Stimulated activated CD4-positive, alpha-beta T cell treated with anti-CD3 and anti-CD28 coated beads, Interleukin-12 subunit alpha, Interleukin-12 subunit beta, amount 100 ng/mL, for 48 hours (primary cell): Measurements from ENCODE around the gene RHOF.

ENCODE experiments used
- DNase-seq, 3 donors: peaks; one replicate each; pipeline ENCODE4 v3.0.0-alpha.2; 2020; ENCODE audit warnings: low read depth in 2 of 3, low spot score in 1 of 3

The RHOF gene

DNA sequence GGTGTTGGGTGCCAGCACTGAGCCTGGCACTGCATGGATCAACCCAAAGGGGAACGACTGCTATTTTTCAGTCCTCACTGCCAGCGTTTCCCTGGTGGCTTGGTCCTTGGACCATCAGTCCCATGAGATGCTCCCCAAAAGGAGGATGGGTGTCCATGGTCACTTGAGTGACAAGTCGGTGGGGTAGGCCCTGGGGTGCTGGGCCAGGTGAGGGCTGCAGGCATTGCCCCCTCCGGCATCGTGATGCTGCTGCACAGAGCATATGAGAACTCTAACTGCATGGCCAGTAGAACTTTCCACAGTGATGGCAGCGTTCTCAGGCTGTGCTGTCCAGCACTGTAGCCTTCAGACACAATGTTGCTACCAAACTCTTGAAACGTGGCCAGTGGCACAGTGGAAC, 26.6 kb upstream of the RHOF start:
- no peak for DNase-seq

DNA sequence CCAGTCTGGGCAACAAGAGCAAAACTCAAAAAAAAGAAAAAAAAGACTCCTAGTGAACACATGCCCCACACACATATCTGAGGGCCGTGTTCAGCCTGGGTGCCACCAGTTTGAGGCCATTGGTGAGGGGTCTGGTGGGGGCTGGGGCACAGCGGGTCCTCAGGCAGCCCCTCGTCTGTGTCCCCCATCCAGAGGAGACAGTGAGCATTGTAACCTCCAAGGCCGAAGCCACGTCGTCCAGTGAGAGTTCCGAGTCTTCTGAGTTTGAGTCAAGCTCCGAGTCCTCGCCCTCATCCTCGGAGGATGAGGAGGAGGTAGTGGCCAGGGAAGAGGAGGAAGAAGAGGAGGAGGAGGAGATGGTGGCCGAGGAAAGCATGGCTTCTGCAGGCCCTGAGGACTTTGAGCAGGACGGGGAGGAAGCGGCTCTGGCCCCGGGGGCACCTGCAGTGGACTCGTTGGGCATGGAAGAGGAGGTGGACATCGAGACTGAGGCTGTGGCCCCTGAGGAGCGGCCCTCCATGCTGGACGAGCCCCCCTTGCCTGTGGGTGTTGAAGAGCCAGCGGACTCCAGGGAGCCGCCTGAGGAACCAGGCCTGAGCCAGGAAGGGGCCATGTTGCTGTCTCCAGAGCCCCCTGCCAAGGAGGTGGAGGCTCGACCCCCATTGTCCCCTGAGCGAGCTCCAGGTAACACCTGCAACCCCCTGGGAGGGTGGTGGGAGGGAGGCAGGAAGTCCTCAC, 25.9 kb upstream of the RHOF start:
- no peak for DNase-seq

DNA sequence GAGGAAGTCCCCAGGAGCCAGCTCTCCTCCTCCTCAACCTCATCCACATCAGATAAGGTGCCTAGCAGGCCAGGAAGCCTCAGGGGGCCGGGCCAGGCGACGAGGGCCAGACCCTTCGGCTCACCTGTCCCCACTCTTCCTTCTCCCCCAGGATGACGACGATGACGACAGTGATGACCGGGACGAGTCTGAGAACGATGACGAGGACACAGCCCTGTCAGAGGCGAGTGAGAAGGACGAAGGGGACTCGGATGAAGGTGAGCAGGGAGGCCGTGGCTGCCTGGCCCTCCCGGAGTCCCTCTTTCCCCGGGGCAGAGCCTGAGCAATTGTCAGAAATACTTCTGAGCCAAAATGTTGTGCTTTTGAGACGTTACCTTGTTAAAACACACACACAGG, 24.2 kb upstream of the RHOF start:
- no peak for DNase-seq

DNA sequence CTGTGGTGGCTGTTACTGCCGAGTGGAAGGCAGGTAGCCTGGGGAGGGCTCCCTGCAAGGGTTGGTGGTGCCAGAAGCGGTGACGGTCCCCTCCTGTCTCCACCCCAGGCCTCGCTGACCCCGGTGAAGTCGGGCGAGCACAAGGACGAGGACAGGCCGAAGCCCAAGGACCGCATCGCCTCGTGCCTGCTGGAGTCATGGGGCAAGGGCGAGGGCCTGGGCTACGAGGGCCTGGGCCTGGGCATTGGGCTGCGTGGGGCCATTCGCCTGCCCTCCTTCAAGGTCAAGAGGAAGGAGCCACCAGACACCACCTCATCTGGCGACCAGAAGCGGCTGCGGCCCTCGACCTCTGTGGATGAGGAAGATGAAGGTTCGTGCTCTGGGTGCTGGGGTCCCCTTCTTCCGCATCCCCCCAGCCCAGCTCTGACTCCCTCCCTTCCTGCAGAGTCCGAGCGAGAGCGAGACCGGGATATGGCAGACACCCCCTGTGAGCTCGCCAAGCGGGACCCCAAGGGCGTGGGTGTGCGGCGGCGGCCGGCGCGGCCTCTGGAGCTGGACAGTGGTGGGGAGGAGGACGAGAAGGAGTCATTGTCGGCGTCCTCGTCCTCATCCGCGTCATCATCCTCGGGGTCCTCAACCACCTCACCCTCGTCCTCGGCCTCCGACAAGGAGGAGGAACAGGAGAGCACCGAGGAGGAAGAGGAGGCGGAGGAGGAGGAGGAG, 23.6 kb upstream of the RHOF start:
- no peak for DNase-seq

DNA sequence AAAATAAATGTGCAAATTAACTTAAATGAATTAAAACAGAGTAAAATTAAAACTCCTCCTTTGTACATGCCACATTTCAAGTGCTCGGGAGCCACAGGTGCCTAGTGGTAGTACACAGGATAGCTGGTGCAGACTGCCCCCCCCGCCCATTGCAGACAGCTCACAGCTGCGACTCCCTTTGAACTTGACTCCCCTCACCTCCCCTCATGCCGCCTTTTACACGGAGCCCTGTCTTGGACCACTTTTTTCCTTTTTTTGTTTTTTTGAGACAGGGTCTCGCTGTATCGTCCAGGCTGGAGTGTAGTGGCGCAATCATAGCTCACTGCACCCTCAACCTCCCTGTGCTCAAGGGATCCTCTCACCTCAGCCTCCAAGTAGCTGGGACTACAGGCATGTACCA, 21.8 kb upstream of the RHOF start:
- no peak for DNase-seq

DNA sequence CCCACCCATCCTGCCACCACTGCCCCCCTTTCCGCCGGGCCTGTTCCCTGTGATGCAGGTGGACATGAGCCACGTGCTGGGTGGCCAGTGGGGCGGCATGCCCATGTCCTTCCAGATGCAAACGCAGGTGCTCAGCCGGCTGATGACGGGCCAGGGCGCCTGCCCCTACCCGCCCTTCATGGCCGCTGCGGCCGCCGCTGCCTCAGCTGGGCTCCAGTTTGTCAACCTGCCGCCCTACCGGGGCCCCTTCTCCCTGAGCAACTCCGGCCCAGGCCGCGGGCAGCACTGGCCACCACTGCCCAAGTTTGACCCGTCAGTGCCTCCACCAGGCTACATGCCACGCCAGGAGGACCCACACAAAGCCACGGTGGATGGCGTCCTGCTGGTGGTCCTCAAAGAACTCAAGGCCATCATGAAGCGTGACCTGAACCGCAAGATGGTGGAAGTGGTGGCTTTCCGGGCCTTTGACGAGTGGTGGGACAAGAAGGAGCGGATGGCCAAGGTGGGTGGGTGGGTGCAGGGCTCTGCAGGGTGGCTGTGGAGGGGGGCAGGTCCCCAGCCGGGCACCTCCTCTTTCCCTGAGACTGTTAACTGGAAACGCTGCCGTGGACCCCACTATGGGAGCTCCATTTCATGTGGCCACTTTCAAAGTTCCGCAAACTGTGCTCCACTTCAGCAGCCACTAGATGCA, 21.1 kb upstream of the RHOF start:
- DNase-seq = no peak

DNA sequence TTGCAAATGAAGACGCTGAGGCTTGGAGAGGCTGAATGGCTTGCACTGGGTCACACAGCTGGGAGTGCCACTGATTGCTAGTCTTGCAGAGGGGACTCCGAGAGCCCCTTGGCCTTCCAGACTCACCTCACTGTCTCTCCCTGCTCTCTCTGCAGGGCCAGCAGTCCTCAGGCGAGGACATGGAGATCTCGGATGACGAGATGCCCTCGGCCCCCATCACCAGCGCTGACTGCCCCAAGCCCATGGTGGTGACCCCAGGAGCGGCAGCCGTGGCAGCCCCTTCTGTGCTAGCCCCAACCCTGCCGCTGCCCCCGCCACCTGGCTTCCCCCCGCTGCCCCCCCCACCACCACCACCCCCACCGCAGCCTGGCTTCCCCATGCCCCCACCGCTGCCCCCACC, 20.5 kb upstream of the RHOF start:
- DNase-seq = no peak

DNA sequence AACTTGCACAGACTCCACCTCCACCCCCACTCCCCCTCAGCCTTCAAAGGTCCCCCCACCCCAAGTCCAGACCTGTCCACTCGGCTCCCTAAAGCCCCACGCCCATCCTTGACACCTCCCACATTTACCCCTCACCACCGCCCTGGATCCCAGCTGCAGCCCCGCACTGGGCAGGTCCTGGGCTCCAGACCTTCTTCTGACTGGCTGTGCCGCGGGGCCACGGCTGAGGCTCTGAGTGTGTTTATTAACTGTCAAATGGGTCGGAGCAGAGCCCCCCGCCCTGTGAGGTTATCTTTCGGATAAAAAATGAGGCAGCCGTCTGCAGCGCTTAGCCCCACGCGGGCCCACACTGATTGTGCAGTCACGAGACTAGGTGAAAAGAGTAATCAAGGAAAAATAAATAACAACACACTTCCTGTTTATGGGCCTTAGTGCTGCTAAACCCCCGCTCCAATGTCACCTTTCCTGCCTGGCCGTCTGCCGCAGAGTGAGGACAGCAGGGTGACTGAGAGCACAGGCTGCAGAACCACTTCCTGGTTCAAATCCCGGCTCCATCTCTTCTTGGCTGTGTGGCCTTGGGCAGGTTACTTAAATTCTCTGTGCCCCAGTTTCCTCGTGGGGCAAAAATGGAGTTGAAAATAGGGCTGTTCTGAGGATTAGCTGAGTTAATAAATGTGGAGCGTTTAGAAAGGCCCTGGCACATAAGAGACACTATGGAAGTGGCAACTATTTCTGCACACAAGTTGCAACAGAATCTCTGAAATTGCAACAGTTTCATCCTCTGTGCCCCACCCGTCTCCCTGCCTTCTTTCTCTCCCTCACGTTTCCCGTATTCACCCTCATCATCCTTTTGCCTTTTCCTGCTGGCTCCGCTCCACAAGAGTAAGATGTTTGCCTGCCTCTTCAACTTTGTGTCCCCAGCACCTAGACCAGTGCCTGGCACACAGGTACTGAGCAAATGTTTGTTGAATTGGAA, 19.7 kb upstream of the RHOF start:
- DNase-seq = no peak

DNA sequence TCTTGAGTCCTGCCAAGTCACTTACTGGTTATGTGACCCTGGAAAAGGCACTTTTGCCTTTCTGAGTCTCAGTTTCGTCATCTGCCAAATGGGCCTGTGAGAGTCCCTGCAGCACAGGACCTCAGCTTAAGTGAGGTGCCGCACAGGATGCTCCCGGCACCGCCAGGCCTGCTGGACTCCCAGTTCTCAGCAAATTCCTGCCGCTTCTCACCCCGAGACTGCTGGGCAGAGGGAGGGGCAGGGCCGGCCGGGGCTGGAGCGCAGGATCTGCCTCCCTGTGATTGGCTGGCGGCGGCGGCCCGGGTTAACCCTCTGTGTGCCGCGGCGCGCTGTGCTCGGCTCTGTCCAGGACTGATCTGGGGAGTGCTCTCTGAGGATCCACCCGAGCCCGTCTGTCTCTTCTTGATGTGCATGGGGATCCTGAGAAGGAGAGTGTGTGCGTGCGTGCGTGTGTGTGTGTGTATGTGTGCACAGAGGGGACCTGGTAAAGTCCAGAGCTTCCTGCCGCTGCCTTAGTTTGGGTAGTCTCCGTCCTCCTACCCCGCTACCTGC, 18.9 kb upstream of the RHOF start:
- no peak for DNase-seq

DNA sequence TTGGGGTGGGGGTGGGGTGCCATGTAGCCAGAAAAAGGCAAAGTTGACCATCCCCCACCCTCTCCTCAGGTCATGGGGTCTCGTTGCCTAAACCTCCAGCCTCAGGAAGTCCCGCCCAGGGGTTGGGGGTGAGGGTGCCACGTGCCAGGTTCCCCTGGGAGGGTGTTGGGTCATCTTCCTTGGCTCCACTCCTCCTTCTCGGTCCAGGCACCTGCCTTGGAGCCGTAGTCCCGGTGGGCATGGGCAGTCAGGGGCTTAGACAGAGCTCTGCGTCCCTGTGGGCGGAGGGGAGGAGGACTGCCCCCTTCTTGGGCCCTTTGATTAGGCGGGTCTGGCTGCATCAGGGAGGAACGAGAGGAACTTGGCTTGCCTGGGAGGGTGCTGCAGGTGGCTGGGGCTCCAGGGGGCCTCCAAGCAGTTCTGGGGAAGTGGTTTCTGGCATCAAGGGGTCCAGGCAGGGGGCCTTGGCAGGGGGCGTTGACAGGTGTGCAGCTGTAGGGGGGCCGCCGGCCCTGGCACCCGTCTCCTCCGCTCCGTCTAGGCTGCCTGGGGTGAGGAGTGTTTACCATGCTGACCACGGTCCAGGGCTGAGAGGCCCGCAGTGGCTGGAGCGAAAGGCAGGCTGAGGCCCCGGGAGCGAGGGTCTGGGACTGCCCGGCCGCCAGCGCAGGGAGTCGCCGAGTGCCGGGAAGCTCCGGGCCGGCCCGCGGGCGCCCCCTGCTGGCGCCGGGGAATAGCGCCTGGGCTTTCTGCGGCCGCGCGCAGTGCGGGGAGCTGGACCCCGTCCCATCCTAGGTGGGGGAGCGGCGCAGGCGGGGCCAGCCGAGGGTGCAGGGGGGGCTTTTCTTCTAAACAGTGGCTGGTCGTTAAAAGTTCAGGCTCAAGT, 18.2 kb upstream of the RHOF start:
- peak in 1 of 3 donors; percentile 52 for DNase-seq

DNA sequence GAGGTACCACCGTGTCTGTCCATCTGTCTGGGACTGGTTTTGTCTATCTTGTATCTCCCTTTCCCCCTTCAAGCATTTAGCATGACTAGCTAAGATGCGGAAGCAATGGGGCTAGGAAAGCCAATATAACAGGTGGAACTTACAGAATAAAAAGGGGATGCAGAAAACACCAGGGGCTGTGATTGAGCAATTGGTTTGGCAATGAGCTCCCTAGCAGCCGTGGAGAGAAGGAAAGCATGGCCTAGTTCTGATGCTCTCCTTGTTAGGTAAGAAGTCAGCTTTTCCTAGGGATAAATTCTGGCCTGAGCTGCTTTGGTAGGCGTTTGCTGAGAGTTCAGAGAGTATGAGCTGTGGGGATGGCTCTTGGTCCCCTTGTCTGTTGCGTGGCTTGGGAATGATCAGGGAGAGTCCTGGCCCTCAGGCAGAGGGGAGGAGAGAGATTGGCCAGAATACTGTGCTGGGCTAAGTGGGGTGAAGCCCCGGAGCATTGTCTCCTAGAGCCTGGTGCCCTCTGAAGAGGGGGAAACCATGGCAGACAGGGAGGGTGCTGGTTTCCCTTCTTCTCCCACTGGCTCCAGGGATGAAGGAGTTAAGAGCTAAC, 17.4 kb upstream of the RHOF start:
- DNase-seq = no peak

DNA sequence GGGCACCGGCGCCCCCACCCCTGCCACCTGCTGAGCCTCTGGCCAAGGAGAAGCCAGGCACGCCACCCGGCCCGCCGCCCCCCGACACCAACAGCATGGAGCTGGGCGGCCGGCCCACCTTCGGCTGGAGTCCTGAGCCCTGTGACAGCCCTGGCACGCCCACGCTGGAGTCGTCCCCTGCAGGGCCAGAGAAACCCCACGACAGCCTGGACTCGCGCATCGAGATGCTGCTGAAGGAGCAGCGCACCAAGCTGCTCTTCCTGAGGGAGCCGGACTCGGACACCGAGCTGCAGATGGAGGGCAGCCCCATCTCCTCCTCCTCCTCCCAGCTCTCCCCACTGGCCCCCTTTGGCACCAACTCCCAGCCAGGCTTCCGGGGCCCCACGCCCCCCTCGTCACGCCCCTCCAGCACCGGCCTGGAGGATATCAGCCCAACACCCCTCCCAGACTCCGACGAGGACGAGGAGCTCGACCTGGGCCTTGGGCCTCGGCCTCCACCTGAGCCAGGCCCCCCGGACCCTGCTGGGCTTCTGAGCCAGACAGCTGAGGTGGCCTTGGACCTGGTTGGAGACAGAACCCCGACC, 16.8 kb upstream of the RHOF start:
- DNase-seq = no peak

DNA sequence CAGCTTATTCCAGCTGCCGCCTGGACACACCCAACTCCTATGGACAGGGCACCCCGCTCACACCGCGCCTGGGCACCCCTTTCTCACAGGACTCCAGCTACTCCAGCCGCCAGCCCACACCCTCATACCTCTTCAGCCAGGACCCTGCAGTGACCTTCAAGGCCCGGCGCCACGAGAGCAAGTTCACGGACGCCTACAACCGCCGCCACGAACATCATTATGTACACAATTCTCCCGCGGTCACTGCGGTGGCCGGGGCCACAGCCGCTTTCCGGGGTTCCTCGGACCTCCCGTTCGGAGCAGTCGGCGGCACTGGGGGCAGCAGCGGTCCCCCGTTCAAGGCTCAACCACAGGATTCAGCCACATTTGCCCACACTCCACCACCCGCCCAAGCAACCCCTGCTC, 16.2 kb upstream of the RHOF start:
- DNase-seq = no peak

DNA sequence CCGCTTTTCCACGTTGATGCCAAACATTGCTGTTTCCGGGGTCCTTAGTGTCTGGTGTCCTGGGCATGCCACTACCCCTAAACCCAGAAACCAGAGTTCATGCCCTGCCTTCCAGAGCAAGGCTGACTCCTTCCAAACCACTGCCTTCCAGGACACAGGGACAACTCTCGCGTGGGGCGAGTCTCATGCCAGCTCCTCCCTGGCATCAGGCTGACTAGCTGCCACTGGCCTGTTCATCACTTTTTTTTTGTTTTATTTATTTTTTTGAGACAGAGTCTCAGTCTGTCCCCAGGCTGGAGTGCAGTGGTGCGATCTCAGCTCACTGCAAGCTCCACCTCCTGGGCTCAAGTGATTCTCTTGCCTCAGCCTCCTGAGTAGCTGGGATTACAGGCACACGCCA, 15.1 kb upstream of the RHOF start:
- no peak for DNase-seq

DNA sequence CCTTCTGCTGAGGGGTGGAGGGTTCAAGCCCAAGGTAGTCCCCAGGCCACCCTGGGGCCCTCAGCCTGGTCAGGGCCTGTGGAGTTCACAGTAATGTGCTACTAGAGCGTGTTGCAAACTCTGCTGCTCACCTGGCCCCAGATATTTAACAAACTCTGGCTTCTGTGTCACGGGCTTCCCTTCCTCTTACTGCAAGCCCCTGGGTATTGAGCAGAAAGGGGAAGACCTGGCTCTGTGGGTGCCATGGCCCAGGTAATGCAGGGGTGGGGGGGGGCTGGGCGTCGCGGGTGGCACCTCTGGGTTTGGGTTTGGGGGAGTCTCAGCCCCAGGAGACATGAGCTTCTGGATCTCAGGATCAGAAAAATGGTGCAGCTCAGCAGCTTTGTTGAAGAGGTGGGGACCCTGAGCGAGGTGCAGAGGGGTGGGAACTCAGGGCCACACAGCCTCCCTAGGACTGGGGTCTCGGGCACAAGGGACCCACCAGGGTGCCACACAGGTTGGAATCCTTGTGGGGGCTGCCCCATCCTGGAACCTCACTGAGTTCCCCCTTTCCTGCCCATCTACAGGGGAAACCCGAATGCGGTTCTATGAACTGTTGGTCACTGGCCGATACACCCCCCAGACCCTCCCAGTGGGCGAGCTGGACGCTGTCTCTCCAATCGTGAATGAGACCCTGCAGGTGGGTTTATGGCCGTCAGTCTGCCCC, 14.3 kb upstream of the RHOF start:
- DNase-seq = no peak

DNA sequence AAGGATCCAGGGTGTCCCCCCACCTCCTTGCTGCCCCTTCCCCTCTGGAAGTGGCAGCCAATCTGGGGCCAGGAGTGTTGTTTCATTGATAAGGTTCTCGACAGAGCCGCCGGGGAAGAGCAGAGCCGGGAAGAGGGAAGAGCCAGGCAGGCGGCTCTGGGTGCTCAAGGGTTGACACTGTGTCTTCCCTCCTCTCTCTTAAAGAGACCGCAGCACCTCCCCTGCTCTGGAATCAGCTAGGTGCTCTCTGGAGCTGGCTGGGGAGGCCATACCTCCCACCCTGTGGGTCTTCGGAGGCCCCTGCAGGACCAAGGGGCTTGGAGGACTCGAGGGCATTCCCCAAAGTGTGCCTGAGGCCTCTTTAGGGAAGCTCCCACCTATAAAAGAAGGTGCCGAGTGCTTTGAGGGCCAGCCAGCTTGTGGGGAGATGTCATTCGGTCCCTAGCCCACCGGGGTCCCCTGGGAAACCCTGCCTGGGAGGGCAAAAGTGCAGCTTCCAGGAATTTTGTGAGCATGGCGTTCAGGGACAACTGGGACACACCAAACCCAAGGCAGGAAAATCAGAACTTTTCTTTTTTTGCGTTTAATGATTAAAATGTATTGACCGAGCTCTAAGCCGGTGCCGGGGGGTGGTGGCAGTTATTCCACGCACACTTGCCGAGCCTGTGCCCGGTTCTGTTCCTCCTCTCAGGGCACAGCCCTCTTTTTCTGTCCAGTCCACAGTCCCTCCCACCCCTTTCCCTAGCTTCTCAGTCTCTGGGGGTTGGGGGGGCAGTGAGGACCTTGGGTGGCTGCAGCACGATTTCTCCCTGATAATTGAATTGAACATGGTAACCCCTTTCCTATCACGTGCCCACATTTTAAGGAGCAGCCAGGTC, 13.3 kb upstream of the RHOF start:
- DNase-seq = no peak

DNA sequence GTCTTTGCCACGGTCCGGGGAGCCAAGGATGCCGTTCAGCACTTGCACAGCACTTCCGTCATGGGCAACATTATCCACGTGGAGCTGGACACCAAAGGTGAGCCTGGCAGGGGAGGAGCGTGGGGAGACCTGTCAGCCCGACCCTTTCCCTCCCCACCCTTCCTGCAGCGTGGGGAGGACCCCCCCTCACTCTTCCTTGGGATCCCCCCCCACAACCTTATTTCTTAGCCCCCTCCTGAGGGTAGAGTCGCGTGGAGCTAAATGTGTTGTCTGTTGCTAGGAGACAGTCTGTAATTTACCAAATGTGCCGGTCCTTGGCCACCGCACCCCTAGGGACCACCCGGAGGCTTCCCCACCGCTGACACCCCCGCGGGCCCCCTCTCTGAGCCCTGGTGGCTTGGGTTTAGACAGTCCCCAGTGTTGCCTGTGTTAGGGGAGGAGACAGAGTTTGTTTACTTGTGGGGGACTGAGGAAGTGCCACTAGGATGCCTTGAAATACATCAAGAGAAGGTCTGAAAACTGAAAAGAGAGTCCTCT, 12.6 kb upstream of the RHOF start:
- DNase-seq = no peak
